ENCODE results near the gene BPNT1.

DNA sequence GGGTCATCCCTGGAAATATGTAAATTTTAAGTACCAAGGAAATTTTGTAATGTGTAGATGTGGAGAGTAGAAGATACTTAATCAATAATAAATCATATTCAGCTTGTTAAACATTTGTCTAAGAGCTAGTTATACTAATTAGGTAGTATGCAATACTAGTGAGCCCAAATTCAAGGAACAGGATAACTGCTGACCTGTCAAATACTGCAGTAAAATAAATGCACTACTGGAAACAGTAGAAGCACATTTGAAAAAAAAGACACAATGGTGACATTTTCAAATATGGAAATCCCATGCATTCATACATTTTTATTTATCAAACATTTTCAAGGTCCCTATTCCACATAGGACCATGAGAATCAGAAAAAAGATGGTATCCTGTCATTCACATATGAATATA, 70.5 kb downstream of the BPNT1 start:
- TF ChIP-seq CTCF (conservative IDR thresholded peaks at IDR 0.05; ENCODE audit: low read depth, low read length) (no peak), EZH2 (IDR thresholded peaks at IDR 0.05; ENCODE audit: low read length, unreplicated experiment) (no peak), EZH2phosphoT487 (IDR thresholded peaks at IDR 0.05; ENCODE audit: borderline replicate concordance, low read length) (no peak)
